CD8-positive, alpha-beta memory T cell (primary cell): ENCODE measurements around the gene LPAR2. TPM values are rescaled to one million over a fixed set of nuclear protein-coding genes. Genes with fewer than 3 reads are reported as not detected.
A peak's percentile ranks its signal among the peaks of the same experiment; 100 is the strongest.

Experiments used
- CTCF ChIA-PET: fragments of 350-600 bp; sonication (Branson Sonifier 250); formaldehyde crosslinking; loops from one replicate; lab custom pipeline; 2021; ENCODE audit warnings: antibody characterized with exemption; lab: Charles Lee
- POLR2A ChIA-PET: fragments of 350-600 bp; sonication (Branson Sonifier 250); formaldehyde crosslinking; loops from one replicate; lab custom pipeline; 2021; ENCODE audit warnings: antibody characterized with exemption; lab: Charles Lee
- DNase-seq, 5 donors: peaks; one replicate each; pipeline versions ENCODE4 v3.0.0 to v3.0.0-alpha.2; 2020 to 2022; ENCODE audit warnings: mixed read lengths in 1 of 5
- H3K27ac ChIP-seq: one replicate; pipeline ENCODE4 v1.7.0; 2013; ENCODE audit warnings: low read depth, mild to moderate bottlenecking, low read length, moderate library complexity
- H3K27me3 ChIP-seq: 2 replicates; pipeline ENCODE4 v1.7.0; 2013; ENCODE audit warnings: low read length, mild to moderate bottlenecking; ENCODE audit not compliant: insufficient read depth, poor library complexity, severe bottlenecking
- H3K36me3 ChIP-seq: 2 replicates; pipeline ENCODE4 v1.7.0; 2013; ENCODE audit warnings: mild to moderate bottlenecking, low read length, moderate library complexity; ENCODE audit not compliant: insufficient read depth
- H3K4me1 ChIP-seq: 2 replicates; pipeline ENCODE4 v1.7.0; 2013; ENCODE audit warnings: mild to moderate bottlenecking, low read length, moderate library complexity; ENCODE audit not compliant: insufficient read depth
- H3K4me3 ChIP-seq: 2 replicates; pipeline ENCODE4 v1.7.0; 2013; ENCODE audit warnings: mild to moderate bottlenecking, low read length
- H3K9me3 ChIP-seq: 2 replicates; pipeline ENCODE4 v1.7.0; 2013; ENCODE audit warnings: mild to moderate bottlenecking, low read length
- H3K27ac Mint-ChIP-seq, 8 donors: one replicate each; pipeline ENCODE4 v1.8.0; 2020 to 2021; ENCODE audit warnings: mixed read lengths in 8 of 8, mild to moderate bottlenecking in 6 of 8, inconsistent platforms in 3 of 8, moderate library complexity in 3 of 8
- H3K27me3 Mint-ChIP-seq, 2 donors: one replicate each; pipeline ENCODE4 v1.8.0; 2020 to 2021; ENCODE audit warnings: mixed read lengths in 2 of 2, mild to moderate bottlenecking in 1 of 2, moderate library complexity in 1 of 2
- H3K36me3 Mint-ChIP-seq, 3 donors: one replicate each; pipeline ENCODE4 v1.8.0; 2020 to 2021; ENCODE audit warnings: mixed read lengths in 3 of 3, inconsistent platforms in 1 of 3, mild to moderate bottlenecking in 1 of 3
- H3K4me1 Mint-ChIP-seq, 3 donors: one replicate each; pipeline ENCODE4 v1.8.0; 2020 to 2021; ENCODE audit warnings: mixed read lengths in 3 of 3, inconsistent platforms in 1 of 3, mild to moderate bottlenecking in 1 of 3
- H3K4me3 Mint-ChIP-seq, 7 donors: one replicate each; pipeline ENCODE4 v1.8.0; 2020 to 2021; ENCODE audit warnings: mixed read lengths in 7 of 7, mild to moderate bottlenecking in 6 of 7, moderate library complexity in 4 of 7, inconsistent platforms in 2 of 7
- H3K9me3 Mint-ChIP-seq, 5 donors: one replicate each; pipeline ENCODE4 v1.8.0; 2020 to 2022; ENCODE audit warnings: mixed read lengths in 5 of 5, mild to moderate bottlenecking in 3 of 5, moderate library complexity in 2 of 5, inconsistent platforms in 1 of 5
- polyA plus RNA-seq: library from polyadenylated mRNA; unstranded; fragments of 300-500 nt; fragmentation: Illumina TruSeq; gene quantifications from one replicate; pipeline ENCODE4 v1.2.3, GENCODE V29; 2021
- total RNA-seq, 2 experiments: library from RNA; stranded (reverse); gene quantifications; one replicate each; pipeline ENCODE4 v1.2.3, GENCODE V29; 2021

The LPAR2 gene
- total and polyA plus RNA-seq, 3 experiments from 2014 or later, result 23.6 to 37.8 (median 24.8) TPM

DNA sequence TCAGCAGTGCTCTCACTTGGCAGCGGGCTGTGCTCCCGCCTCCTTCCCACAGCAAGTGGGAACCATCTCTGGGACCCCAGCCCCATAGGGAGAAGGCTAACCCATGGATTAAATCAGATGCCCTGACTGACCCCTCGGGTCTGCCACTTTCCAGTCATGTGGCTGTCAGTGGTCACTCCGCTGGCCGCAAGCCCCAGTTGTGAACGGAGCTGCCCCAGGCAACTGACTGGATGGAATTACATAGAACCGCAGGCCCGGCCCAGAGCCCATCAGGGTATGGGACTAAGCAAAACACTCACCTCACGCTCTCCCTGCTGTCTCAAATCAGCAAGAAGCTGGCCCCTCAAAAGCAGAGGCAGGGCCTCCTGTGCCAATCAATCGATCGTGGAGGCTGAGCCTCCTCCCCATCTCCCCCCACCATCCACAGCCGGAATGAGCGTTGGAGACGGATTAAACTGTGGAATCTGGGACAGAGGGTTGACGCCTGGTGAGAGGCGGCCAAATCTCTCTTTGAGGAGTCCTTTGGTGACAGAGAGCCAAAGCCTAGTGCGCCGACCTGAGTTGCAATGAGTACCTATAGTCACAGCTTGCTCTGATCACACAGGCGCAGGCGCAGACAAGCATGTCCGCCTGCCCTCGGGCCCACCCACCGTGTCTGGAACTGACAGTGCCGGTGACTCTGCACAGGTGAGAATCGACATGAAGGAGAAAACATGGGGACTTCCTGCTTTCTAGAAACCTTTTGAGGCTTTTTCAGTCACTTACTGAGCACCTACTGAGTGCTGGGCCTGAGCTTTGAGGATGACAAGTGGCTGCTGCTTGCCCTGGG is 48.3 kb downstream of the LPAR2 start:
- Mint-ChIP-seq H3K27me3 (no peaks in the 10 kb centered on the region), H3K4me3 (no peak overlapping the region), H3K36me3 (peaks cover 0 to 21% (median 0%) of the 10 kb centered on the region in 3 donors), H3K27ac (peak overlapping the region in 1 of 8 donors; percentile 46), H3K9me3 (no peaks in the 10 kb centered on the region), H3K4me1 (peaks cover 5 to 20% (median 13%) of the 10 kb centered on the region in 3 donors)
- POLR2A ChIA-PET, result no interaction called here
- Histone ChIP-seq H3K27me3 (no peaks in the 10 kb centered on the region), H3K27ac (no peak overlapping the region), H3K4me3 (no peak overlapping the region), H3K36me3 (no peaks in the 10 kb centered on the region), H3K4me1 (peaks cover 8% of the 10 kb centered on the region), H3K9me3 (no peaks in the 10 kb centered on the region)
- DNase-seq, result no peak
- CTCF ChIA-PET, result interaction anchor here (0.6 to 1.2 kb wide), 2 partner anchors 11 to 454 kb away, joined by 3 read pairs; no protein-coding TSS in a partner anchor

DNA sequence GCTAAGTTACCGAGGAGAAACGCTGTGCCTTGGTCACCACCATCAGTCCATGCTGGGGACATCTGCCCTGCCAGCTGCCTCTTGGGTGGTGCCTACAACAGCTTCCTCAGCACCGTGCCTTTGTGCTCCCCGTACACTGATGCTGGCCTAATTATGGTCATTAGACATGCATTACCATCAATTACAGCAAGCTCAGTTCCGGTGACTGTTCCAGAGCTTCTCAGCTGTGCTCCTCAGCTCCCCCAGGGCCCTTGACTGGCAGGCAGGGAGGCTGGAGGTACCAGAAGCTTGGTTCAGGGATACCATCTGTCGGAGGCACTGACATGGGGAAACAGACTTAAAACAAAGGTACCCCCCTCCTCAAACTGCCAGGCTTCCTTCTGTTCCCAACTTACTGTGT is 49.8 kb downstream of the LPAR2 start:
- Histone ChIP-seq H3K4me3 (no peak overlapping the region), H3K36me3 (no peaks in the 10 kb centered on the region), H3K27me3 (no peaks in the 10 kb centered on the region), H3K4me1 (peaks cover 8% of the 10 kb centered on the region), H3K9me3 (no peaks in the 10 kb centered on the region), H3K27ac (no peak overlapping the region)
- Mint-ChIP-seq H3K27me3 (no peaks in the 10 kb centered on the region), H3K9me3 (no peaks in the 10 kb centered on the region), H3K4me1 (peaks cover 5 to 23% (median 13%) of the 10 kb centered on the region in 3 donors), H3K27ac (peak overlapping the region in 2 of 8 donors; percentile 15 to 63), H3K4me3 (no peak overlapping the region), H3K36me3 (peaks cover 0 to 18% (median 0%) of the 10 kb centered on the region in 3 donors)
- ChIA-PET CTCF (interaction anchor here (0.7 to 1.2 kb wide), 2 partner anchors 12 to 23 kb away, joined by 3 to 4 read pairs; no protein-coding TSS in a partner anchor), POLR2A (no interaction called here)
- DNase-seq, result no peak

DNA sequence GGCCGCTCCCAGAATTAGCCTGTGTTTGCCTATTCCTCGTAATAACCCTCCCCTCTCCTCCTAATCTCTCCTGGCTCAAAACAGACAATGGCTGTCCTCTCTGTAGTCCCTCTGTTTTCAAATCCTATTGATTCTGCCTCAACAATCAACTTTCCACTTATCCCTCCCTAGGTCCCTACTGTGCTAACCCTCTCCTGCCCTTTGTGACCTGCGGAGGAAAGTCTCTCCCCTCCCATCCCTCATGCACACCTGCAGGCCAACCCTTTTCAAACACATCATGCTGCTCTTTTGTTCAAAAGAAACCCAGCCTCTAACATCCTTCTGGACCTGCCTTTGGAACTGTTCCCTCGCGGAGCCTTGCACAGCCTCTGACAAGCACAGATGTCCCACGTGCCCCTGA is 52.6 kb downstream of the LPAR2 start:
- CTCF ChIA-PET, result interaction anchor here (1.4 kb wide), 1 partner anchor 43 kb away, joined by 4 read pairs; no protein-coding TSS in a partner anchor
- no peak for DNase-seq
- Histone ChIP-seq H3K27me3 (no peaks in the 10 kb centered on the region), H3K9me3 (no peaks in the 10 kb centered on the region), H3K4me3 (no peak overlapping the region), H3K4me1 (peaks cover 8% of the 10 kb centered on the region), H3K36me3 (peaks cover 1% of the 10 kb centered on the region), H3K27ac (no peak overlapping the region)
- no peaks in the 10 kb centered on the region for H3K9me3 Mint-ChIP-seq
- H3K27ac Mint-ChIP-seq, result peak overlapping the region in 2 of 8 donors; percentile 11 to 35
- no peak overlapping the region for H3K4me3 Mint-ChIP-seq
- POLR2A ChIA-PET, result no interaction called here
- H3K4me1 Mint-ChIP-seq, result peaks cover 0 to 12% (median 6%) of the 10 kb centered on the region in 3 donors
- H3K36me3 Mint-ChIP-seq, result peaks cover 0 to 17% (median 4%) of the 10 kb centered on the region in 3 donors
- H3K27me3 Mint-ChIP-seq, result no peaks in the 10 kb centered on the region

Other genes with a start within 250 kb of the LPAR2 start
- gene GATAD2A, start 222.5 kb downstream of the LPAR2 start, total RNA-seq, result 100 to 1,000 TPM; 176 to 182 TPM
- 46.9 TPM for gene GATAD2A, start 222.5 kb downstream of the LPAR2 start, polyA plus RNA-seq
- 1 to 10 TPM; 3.1 to 3.4 TPM for gene TSSK6, start 112.7 kb downstream of the LPAR2 start, total RNA-seq
- 1.4 TPM for gene TSSK6, start 112.7 kb downstream of the LPAR2 start, polyA plus RNA-seq
- 100 to 1,000 TPM; 337 to 341 TPM for gene NDUFA13, start 112.0 kb downstream of the LPAR2 start, total RNA-seq
- gene NDUFA13, start 112.0 kb downstream of the LPAR2 start, polyA plus RNA-seq, result 334 TPM
- 1 to 10 TPM; 6.5 to 7.5 TPM for gene YJEFN3, start 99.3 kb downstream of the LPAR2 start, total RNA-seq
- gene YJEFN3, start 99.3 kb downstream of the LPAR2 start, polyA plus RNA-seq, result not detected
- gene CILP2, start 90.0 kb downstream of the LPAR2 start, total RNA-seq, result under 1 TPM; 0.07 to 0.11 TPM
- 0.33 TPM for gene CILP2, start 90.0 kb downstream of the LPAR2 start, polyA plus RNA-seq
- 10 to 100 TPM; 15.0 to 17.1 TPM for gene PBX4, start 9.5 kb downstream of the LPAR2 start, total RNA-seq
- 8.3 TPM for gene PBX4, start 9.5 kb downstream of the LPAR2 start, polyA plus RNA-seq
- gene GMIP, start 15.4 kb upstream of the LPAR2 start, total RNA-seq, result 10 to 100 TPM; 54.5 to 60.3 TPM
- 71.3 TPM for gene GMIP, start 15.4 kb upstream of the LPAR2 start, polyA plus RNA-seq
- 10 to 100 TPM; 92.1 to 93.6 TPM for gene ATP13A1, start 35.5 kb upstream of the LPAR2 start, total RNA-seq
- 41.7 TPM for gene ATP13A1, start 35.5 kb upstream of the LPAR2 start, polyA plus RNA-seq
- 10 to 100 TPM; 73.6 to 74.0 TPM for gene ZNF101, start 40.6 kb upstream of the LPAR2 start, total RNA-seq
- gene ZNF101, start 40.6 kb upstream of the LPAR2 start, polyA plus RNA-seq, result 103 TPM
- 1 to 10 TPM; 7.4 to 7.8 TPM for gene ZNF14, start 104.9 kb upstream of the LPAR2 start, total RNA-seq
- gene ZNF14, start 104.9 kb upstream of the LPAR2 start, polyA plus RNA-seq, result 8.9 TPM
- 10 to 100 TPM; 27.8 to 28.3 TPM for gene ZNF506, start 193.5 kb upstream of the LPAR2 start, total RNA-seq
- 26.9 TPM for gene ZNF506, start 193.5 kb upstream of the LPAR2 start, polyA plus RNA-seq
- 10 to 100 TPM; 14.0 to 16.1 TPM for gene ZNF253, start 237.7 kb upstream of the LPAR2 start, total RNA-seq
- gene ZNF253, start 237.7 kb upstream of the LPAR2 start, polyA plus RNA-seq, result 6.8 TPM